Right atrium auricular region (tissue), 2 donors: ENCODE data around the gene KRTAP10-10. TPM values are rescaled to one million over a fixed set of nuclear protein-coding genes. Genes with fewer than 3 reads are reported as not detected.

Source experiments
- DNase-seq: peaks from one replicate; pipeline ENCODE4 v3.0.0-alpha.2; 2019; ENCODE audit warnings: low spot score
- H3K27ac ChIP-seq, 2 donors: fragments of 200-600 bp; sonication (generic); 1 replicate in 1 of 2; 2 replicates in 1 of 2; pipeline ENCODE4 v1.5.1; 2016 to 2019
- H3K27me3 ChIP-seq, 2 donors: fragments of 200-600 bp; sonication (generic); one replicate each; pipeline versions ENCODE4 v1.5.1 to v1.6.0; 2017 to 2019
- H3K36me3 ChIP-seq: fragments of 200-600 bp; sonication (generic); one replicate; pipeline ENCODE4 v1.5.1; 2016
- H3K4me1 ChIP-seq, 2 donors: fragments of 200-600 bp; sonication (generic); one replicate each; pipeline versions ENCODE4 v1.5.1 to v1.6.0; 2017 to 2019
- H3K4me3 ChIP-seq, 2 donors: fragments of 200-600 bp; sonication (generic); 1 replicate in 1 of 2; 2 replicates in 1 of 2; pipeline ENCODE4 v1.5.1; 2017 to 2019; ENCODE audit warnings: mild to moderate bottlenecking in 1 of 2, moderate library complexity in 1 of 2
- H3K9me3 ChIP-seq, 2 donors: fragments of 200-600 bp; sonication (generic); one replicate each; pipeline ENCODE4 v1.5.1; 2019
- CTCF ChIP-seq, 2 donors: fragments of 200-600 bp; sonication (generic); IDR thresholded peaks; one replicate each; pipeline ENCODE4 v1.5.1; 2019; ENCODE audit warnings: antibody characterized with exemption in 2 of 2
- total RNA-seq, 2 donors: library from RNA; depleted of rRNA; stranded (reverse); fragments of >200 nt; gene quantifications; one replicate each; pipeline ENCODE4 v1.1.0, GENCODE V29; 2016

KRTAP10-10 gene
- total RNA-seq, 2 donors from 2014 or later, result not detected

GRCh38 chr21:44592446-44593311, 44.5 kb upstream of the KRTAP10-10 start, which contains the start of gene KRTAP10-6:
KRTAP10-6 (minus strand) TSS chr21:44592505; CDS start chr21:44592484, 21 bp downstream.
- H3K36me3 ChIP-seq, result no peaks in the 10 kb centered on the region
- DNase-seq, result peak; percentile 50
- no peaks in the 10 kb centered on the region for H3K4me1 ChIP-seq
- no peak within 1 kb of the TSS for H3K4me3 ChIP-seq
- TF ChIP-seq CTCF (IDR thresholded peaks at IDR 0.05), result no peak
- H3K27me3 ChIP-seq, result no peaks in the 10 kb centered on the region
- H3K9me3 ChIP-seq, result no peaks in the 10 kb centered on the region
- no peak within 1 kb of the TSS for H3K27ac ChIP-seq

GRCh38 chr21:44593598-44594405, 43.4 kb upstream of the KRTAP10-10 start:
- no peaks in the 10 kb centered on the region for H3K36me3 ChIP-seq
- no peak for TF ChIP-seq CTCF (IDR thresholded peaks at IDR 0.05)
- H3K9me3 ChIP-seq, result peaks cover 0 to 2% of the 10 kb centered on the region in 2 donors
- H3K27me3 ChIP-seq, result no peaks in the 10 kb centered on the region
- no peak overlapping the region for H3K4me3 ChIP-seq
- no peak overlapping the region for H3K27ac ChIP-seq
- H3K4me1 ChIP-seq, result no peaks in the 10 kb centered on the region
- DNase-seq, result peak; percentile 48

DNA sequence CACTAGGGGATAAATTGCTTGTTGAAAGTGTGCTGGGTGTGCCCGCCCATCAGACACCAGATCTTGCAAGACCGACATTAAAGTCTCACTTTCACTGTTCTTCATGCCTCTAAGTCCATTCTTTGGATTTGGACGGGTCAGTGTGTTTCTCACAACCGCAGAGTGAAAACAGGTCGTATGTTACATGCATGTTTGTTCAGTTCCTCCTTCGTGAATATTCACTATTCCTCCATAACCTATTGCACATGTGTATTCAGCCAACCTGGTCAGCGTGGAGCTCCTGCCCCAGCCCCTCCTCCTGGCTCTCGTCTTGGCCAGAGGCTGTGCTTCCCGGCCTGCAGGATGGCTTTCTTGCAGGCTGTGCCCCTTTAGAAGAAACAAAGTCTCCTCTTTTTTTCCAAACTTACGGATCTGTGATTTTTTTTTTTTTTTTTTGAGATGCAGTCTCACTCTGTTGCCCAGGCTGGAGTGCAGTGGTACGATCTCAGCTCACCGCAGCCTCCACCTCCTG, 42.7 kb upstream of the KRTAP10-10 start:
- no peaks in the 10 kb centered on the region for H3K36me3 ChIP-seq
- no peaks in the 10 kb centered on the region for H3K4me1 ChIP-seq
- H3K4me3 ChIP-seq, result no peak overlapping the region
- no peaks in the 10 kb centered on the region for H3K27me3 ChIP-seq
- TF ChIP-seq CTCF (IDR thresholded peaks at IDR 0.05), result no peak
- DNase-seq, result peak; percentile 30
- peaks cover 0 to 4% of the 10 kb centered on the region in 2 donors for H3K9me3 ChIP-seq
- H3K27ac ChIP-seq, result no peak overlapping the region

DNA sequence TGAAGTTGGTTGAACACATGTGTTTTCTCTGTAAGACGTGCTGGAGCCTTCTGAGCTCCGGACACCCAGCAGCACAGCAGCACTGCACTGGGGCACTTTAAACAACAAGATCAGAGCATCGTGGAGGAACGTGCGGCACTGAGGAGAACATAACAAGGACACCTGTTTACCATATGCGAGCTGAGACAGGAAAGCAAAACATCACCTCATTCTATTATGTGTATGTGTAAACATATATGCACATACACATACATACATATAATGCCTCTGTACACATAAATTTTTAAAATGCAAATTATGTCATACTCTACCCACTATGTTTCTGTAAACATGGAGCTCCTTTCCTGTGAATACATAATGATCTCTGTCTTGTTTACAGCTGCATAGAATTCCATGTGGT, 41.6 kb upstream of the KRTAP10-10 start:
- no peaks in the 10 kb centered on the region for H3K4me1 ChIP-seq
- TF ChIP-seq CTCF (IDR thresholded peaks at IDR 0.05), result no peak
- no peak overlapping the region for H3K4me3 ChIP-seq
- no peak overlapping the region for H3K27ac ChIP-seq
- no peaks in the 10 kb centered on the region for H3K36me3 ChIP-seq
- DNase-seq, result no peak
- H3K9me3 ChIP-seq, result peaks cover 0 to 4% of the 10 kb centered on the region in 2 donors
- no peaks in the 10 kb centered on the region for H3K27me3 ChIP-seq

GRCh38 chr21:44596068-44596725, 41.0 kb upstream of the KRTAP10-10 start:
- no peaks in the 10 kb centered on the region for H3K4me1 ChIP-seq
- no peak overlapping the region for H3K27ac ChIP-seq
- H3K27me3 ChIP-seq, result no peaks in the 10 kb centered on the region
- no peaks in the 10 kb centered on the region for H3K36me3 ChIP-seq
- no peak for TF ChIP-seq CTCF (IDR thresholded peaks at IDR 0.05)
- no peak for DNase-seq
- H3K4me3 ChIP-seq, result no peak overlapping the region
- peaks cover 0 to 4% of the 10 kb centered on the region in 2 donors for H3K9me3 ChIP-seq
